ENCODE results near the gene GET4. TPM values are rescaled to one million over a fixed set of nuclear protein-coding genes. Genes with fewer than 3 reads are reported as not detected.
"Not testable (repeated sequence)": the region's sequence is repeated elsewhere in the genome, so short reads cannot be mapped to it uniquely, and the experiment has no call there.

The GET4 gene
- polyA plus RNA-seq, 1 experiment = 21.7 TPM

- H3K27me3 ChIP-seq (ENCODE audit: control insufficient read depth, insufficient read depth, low read length) = no peaks in the 10 kb centered on the region
- ChIA-PET POLR2A (no interaction called here), CTCF (interaction anchor here (0.9 to 5.6 kb wide), 2 partner anchors 80 to 547 kb away, joined by 4 to 80 read pairs; no protein-coding TSS in a partner anchor)
- no peak for DNase-seq (ENCODE audit: low read depth)
- H3K4me3 ChIP-seq (ENCODE audit: low read depth, low read length) = no peak overlapping the region
- peaks cover 15% of the 10 kb centered on the region for H3K36me3 ChIP-seq (ENCODE audit: control insufficient read depth, insufficient read depth, low read length)
- TF ChIP-seq, protein P1, sequence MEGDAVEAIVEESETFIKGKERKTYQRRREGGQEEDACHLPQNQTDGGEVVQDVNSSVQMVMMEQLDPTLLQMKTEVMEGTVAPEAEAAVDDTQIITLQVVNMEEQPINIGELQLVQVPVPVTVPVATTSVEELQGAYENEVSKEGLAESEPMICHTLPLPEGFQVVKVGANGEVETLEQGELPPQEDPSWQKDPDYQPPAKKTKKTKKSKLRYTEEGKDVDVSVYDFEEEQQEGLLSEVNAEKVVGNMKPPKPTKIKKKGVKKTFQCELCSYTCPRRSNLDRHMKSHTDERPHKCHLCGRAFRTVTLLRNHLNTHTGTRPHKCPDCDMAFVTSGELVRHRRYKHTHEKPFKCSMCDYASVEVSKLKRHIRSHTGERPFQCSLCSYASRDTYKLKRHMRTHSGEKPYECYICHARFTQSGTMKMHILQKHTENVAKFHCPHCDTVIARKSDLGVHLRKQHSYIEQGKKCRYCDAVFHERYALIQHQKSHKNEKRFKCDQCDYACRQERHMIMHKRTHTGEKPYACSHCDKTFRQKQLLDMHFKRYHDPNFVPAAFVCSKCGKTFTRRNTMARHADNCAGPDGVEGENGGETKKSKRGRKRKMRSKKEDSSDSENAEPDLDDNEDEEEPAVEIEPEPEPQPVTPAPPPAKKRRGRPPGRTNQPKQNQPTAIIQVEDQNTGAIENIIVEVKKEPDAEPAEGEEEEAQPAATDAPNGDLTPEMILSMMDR (IDR thresholded peaks at IDR 0.05; ENCODE audit: insufficient read depth, low read depth, low read length) = no peak
Observed at GRCh38 chr7:869348-869747, 7.0 kb upstream of the GET4 start.

DNA sequence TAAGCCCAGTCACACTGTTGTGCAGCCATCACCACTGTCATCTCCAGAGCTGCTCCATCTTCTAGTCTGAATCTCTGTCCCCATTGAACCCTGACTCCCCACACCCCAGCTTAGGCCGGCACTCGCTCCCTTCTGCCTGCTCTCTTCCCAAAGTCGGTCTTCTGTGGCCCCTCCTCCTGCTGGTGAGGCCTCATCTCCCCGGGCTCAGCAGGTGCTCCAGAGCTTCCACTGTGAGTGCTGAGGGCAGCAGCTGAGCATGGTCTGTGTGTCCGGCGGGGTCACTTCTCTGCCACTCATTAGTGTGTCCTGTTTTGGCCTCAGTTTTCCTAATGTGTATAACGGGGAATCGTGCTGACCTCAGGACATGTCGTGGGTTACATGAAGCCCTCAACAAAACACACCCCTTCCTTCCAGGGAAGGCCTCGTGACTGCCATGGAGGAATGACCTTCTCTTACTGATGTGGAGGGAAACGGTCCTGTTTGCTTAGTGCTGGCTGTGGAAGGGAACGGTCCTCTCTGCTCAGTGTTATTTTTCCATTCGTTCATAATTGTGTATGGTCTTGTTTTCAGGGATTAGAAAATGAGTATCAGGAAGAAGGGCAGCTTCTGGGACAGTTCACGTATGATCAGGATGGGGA is 4.3 kb upstream of the GET4 start:
- POLR2A ChIA-PET = no interaction called here
- DNase-seq (ENCODE audit: low read depth) = no peak
- Histone ChIP-seq H3K36me3 (ENCODE audit: control insufficient read depth, insufficient read depth, low read length) (peaks cover 12% of the 10 kb centered on the region), H3K4me3 (ENCODE audit: low read depth, low read length) (no peak overlapping the region), H3K27me3 (ENCODE audit: control insufficient read depth, insufficient read depth, low read length) (no peaks in the 10 kb centered on the region)
- TF ChIP-seq, protein P1 (IDR thresholded peaks at IDR 0.05; ENCODE audit: insufficient read depth, low read depth, low read length) = no peak
- CTCF ChIA-PET = interaction anchor here (1.0 to 5.6 kb wide), 7 partner anchors 12 to 93 kb away, joined by 3 to 80 read pairs (median 8); no protein-coding TSS in a partner anchor

DNA sequence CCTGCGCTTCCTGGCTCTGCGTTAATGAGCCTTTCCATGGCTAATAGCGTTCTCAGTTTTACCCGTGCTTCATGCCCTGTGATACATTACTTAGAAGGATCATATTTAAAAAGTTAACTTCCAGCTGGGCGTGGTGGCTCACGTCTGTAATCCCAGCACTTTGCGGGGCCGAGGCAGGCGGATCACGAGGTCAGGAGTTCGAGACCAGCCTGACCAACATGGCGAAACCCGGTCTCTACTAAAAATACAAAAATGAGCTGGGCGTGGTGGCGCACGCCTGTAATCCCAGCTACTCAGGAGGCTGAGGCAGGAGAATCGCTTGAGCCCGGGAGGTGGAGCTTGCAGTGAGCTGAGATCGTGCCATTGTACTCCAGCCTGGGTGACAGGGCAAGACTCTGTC is 3.7 kb upstream of the GET4 start:
- CTCF ChIA-PET = interaction anchor here (1.0 to 5.6 kb wide), 11 partner anchors 13 to 99 kb away, joined by 3 to 80 read pairs (median 7); no protein-coding TSS in a partner anchor
- H3K27me3 ChIP-seq (ENCODE audit: control insufficient read depth, insufficient read depth, low read length); H3K4me3 ChIP-seq (ENCODE audit: low read depth, low read length); POLR2A ChIA-PET; DNase-seq (ENCODE audit: low read depth): not testable (repeated sequence)
- H3K36me3 ChIP-seq (ENCODE audit: control insufficient read depth, insufficient read depth, low read length) = peaks cover 10% of the 10 kb centered on the region

- POLR2A ChIA-PET = interaction anchor here (0.6 kb wide), 1 partner anchor 260 kb away, joined by 4 read pairs; no protein-coding TSS in a partner anchor
- Histone ChIP-seq H3K36me3 (ENCODE audit: control insufficient read depth, insufficient read depth, low read length) (peaks cover 10% of the 10 kb centered on the region), H3K4me3 (ENCODE audit: low read depth, low read length) (no peak overlapping the region), H3K27me3 (ENCODE audit: control insufficient read depth, insufficient read depth, low read length) (no peaks in the 10 kb centered on the region)
- CTCF ChIA-PET = interaction anchor here (0.6 to 5.6 kb wide), 17 partner anchors 9 to 586 kb away, joined by 3 to 80 read pairs (median 6); no protein-coding TSS in a partner anchor
- peak; percentile 30 for DNase-seq (ENCODE audit: low read depth)
- TF ChIP-seq, protein P1 (IDR thresholded peaks at IDR 0.05; ENCODE audit: insufficient read depth, low read depth, low read length) = peak; percentile 98
Observed at GRCh38 chr7:873367-874002, 2.9 kb upstream of the GET4 start.

DNA sequence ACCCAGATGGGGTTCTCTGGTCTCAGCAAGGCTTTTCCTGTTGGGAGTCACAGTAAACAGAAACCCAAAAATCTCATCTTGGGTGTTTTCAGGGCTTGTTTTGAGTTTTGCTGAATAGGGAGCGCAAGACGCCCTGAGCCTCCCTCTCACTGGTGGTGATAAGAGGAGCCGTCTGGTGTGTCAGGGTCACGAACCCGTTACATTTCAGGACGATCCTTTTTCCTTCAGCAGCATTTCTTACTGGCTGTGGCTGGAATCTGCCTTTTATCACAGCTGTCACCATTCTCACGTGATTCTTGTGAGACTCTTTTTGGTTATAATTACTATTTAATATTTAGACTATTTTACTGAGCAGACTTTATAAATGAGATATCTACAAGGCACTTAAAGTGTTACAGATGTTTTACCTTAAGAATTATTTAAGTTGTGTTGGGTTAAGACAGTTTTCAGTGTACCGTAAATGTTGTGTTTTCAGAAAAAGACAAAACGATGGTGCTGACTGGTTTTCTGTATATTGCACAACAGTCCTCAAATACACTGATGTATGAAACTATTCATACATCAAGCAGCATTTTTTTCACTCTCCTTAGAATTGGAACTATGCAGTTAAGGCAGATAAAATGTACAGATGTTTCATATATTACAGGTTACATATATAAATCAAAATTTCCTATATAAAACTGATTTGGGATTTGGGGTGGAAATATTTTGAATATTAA is 2.2 kb upstream of the GET4 start:
- ChIA-PET POLR2A (interaction anchor here (0.6 kb wide), 1 partner anchor 260 kb away, joined by 4 read pairs; no protein-coding TSS in a partner anchor), CTCF (interaction anchor here (0.6 to 5.6 kb wide), 18 partner anchors 10 to 587 kb away, joined by 3 to 80 read pairs (median 6); no protein-coding TSS in a partner anchor)
- Histone ChIP-seq H3K27me3 (ENCODE audit: control insufficient read depth, insufficient read depth, low read length) (no peaks in the 10 kb centered on the region), H3K4me3 (ENCODE audit: low read depth, low read length) (no peak overlapping the region), H3K36me3 (ENCODE audit: control insufficient read depth, insufficient read depth, low read length) (peaks cover 10% of the 10 kb centered on the region)
- TF ChIP-seq, protein P1 (IDR thresholded peaks at IDR 0.05; ENCODE audit: insufficient read depth, low read depth, low read length) = no peak
- DNase-seq (ENCODE audit: low read depth) = no peak

All from BJ (cell line).